H9 (cell line): ENCODE measurements around the gene ABLIM3. TPM values are rescaled to one million over a fixed set of nuclear protein-coding genes. Genes with fewer than 3 reads are reported as not detected.

Source experiments
- DNase-seq: peaks from one replicate; pipeline ENCODE4 v3.0.0-alpha.2; 2017
- H2AFZ ChIP-seq: one replicate; pipeline ENCODE4 v1.6.1; 2013; ENCODE audit warnings: mild to moderate bottlenecking, low read length, control low read depth, moderate library complexity
- H2AK5ac ChIP-seq: 2 replicates; pipeline ENCODE4 v1.6.1; 2013; ENCODE audit warnings: low read length, control low read depth, mixed read lengths; ENCODE audit not compliant: insufficient read length
- H2BK120ac ChIP-seq: one replicate; pipeline ENCODE4 v1.6.1; 2013; ENCODE audit warnings: low read depth, mild to moderate bottlenecking, low read length, control low read depth, inconsistent platforms; ENCODE audit not compliant: poor library complexity, severe bottlenecking
- H2BK12ac ChIP-seq: 2 replicates; pipeline ENCODE4 v1.6.1; 2013; ENCODE audit warnings: low read length, control low read depth, mixed read lengths, low read depth; ENCODE audit not compliant: insufficient read length
- H2BK15ac ChIP-seq: 2 replicates; pipeline ENCODE4 v1.6.1; 2013; ENCODE audit warnings: low read depth, low read length, control low read depth
- H2BK20ac ChIP-seq: one replicate; pipeline ENCODE4 v1.6.1; 2013; ENCODE audit warnings: low read depth, mild to moderate bottlenecking, low read length, control low read depth, inconsistent platforms; ENCODE audit not compliant: poor library complexity, severe bottlenecking
- H2BK5ac ChIP-seq: 2 replicates; pipeline ENCODE4 v1.6.1; 2013; ENCODE audit warnings: low read length, control low read depth, mixed read lengths; ENCODE audit not compliant: insufficient read length
- H3K14ac ChIP-seq: 2 replicates; pipeline ENCODE4 v1.6.1; 2013; ENCODE audit warnings: low read length, control low read depth; ENCODE audit not compliant: insufficient read depth
- H3K18ac ChIP-seq: 2 replicates; pipeline ENCODE4 v1.6.1; 2013; ENCODE audit warnings: low read depth, mild to moderate bottlenecking, mixed read lengths, low read length, control low read depth; ENCODE audit not compliant: insufficient read length
- H3K23ac ChIP-seq: 2 replicates; pipeline ENCODE4 v1.6.1; 2013; ENCODE audit warnings: low read length, control low read depth, mixed read lengths, low read depth; ENCODE audit not compliant: insufficient read length
- H3K23me2 ChIP-seq: 2 replicates; pipeline ENCODE4 v1.6.1; 2013; ENCODE audit warnings: low read depth, mild to moderate bottlenecking, mixed read lengths, low read length, control low read depth; ENCODE audit not compliant: insufficient read length, poor library complexity, severe bottlenecking
- H3K27ac ChIP-seq: 2 replicates; pipeline ENCODE4 v1.5.1; 2013; ENCODE audit warnings: low read length, control low read depth, mixed read lengths, low read depth; ENCODE audit not compliant: insufficient read length
- H3K27me3 ChIP-seq: 2 replicates; pipeline ENCODE4 v1.6.1; 2013; ENCODE audit warnings: low read length, control low read depth, inconsistent platforms; ENCODE audit not compliant: insufficient read depth
- H3K4ac ChIP-seq: 2 replicates; pipeline ENCODE4 v1.6.1; 2013; ENCODE audit warnings: low read depth, mild to moderate bottlenecking, control low read depth, inconsistent platforms, low read length, moderate library complexity
- H3K4me1 ChIP-seq: 2 replicates; pipeline ENCODE4 v1.6.1; 2013; ENCODE audit warnings: low read length, control low read depth, inconsistent platforms; ENCODE audit not compliant: insufficient read depth
- H3K4me2 ChIP-seq: 2 replicates; pipeline ENCODE4 v1.6.1; 2013; ENCODE audit warnings: low read length, control low read depth, mixed read lengths; ENCODE audit not compliant: insufficient read length, insufficient read depth
- H3K56ac ChIP-seq: 2 replicates; pipeline ENCODE4 v1.6.1; 2013; ENCODE audit warnings: low read depth, mild to moderate bottlenecking, mixed read lengths, low read length, control low read depth; ENCODE audit not compliant: insufficient read length
- H3K79me1 ChIP-seq: 2 replicates; pipeline ENCODE4 v1.6.1; 2013; ENCODE audit warnings: low read depth, mild to moderate bottlenecking, moderate library complexity, low read length, control low read depth, inconsistent platforms; ENCODE audit not compliant: insufficient read depth, poor library complexity, severe bottlenecking
- H3K79me2 ChIP-seq: 2 replicates; pipeline ENCODE4 v1.6.1; 2013; ENCODE audit warnings: low read length, control low read depth, inconsistent platforms; ENCODE audit not compliant: insufficient read depth
- H3K9ac ChIP-seq: 2 replicates; pipeline ENCODE4 v1.6.1; 2013; ENCODE audit warnings: low read length, control low read depth, mixed read lengths; ENCODE audit not compliant: insufficient read length; ENCODE audit errors: extremely low read depth
- H3K9me3 ChIP-seq: one replicate; pipeline ENCODE4 v1.6.1; 2013; ENCODE audit warnings: low read depth, low read length, inconsistent platforms; ENCODE audit not compliant: control insufficient read depth
- H3T11ph ChIP-seq: one replicate; pipeline ENCODE4 v1.6.1; 2013; ENCODE audit warnings: mild to moderate bottlenecking, low read length, control low read depth, inconsistent platforms
- H4K20me1 ChIP-seq: one replicate; pipeline ENCODE4 v1.6.1; 2013; ENCODE audit not compliant: control insufficient read depth, insufficient read length, insufficient read depth
- H4K5ac ChIP-seq: 2 replicates; pipeline ENCODE4 v1.6.1; 2013; ENCODE audit warnings: low read depth, mild to moderate bottlenecking, mixed read lengths, low read length, control low read depth; ENCODE audit not compliant: insufficient read length
- H4K8ac ChIP-seq: replicated peaks from 2 replicates; pipeline ENCODE4 v1.6.1; 2013; ENCODE audit warnings: low read length, control low read depth, mixed read lengths, low read depth; ENCODE audit not compliant: insufficient read length
- H4K91ac ChIP-seq: 2 replicates; pipeline ENCODE4 v1.6.1; 2013; ENCODE audit warnings: low read depth, mild to moderate bottlenecking, moderate library complexity, mixed read lengths, low read length, control low read depth; ENCODE audit not compliant: insufficient read length
- H3K27ac Mint-ChIP-seq, 3 experiments: 2 replicates in 2 of 3; 3 replicates in 1 of 3; pipeline ENCODE4 v1.8.0; 2020 to 2021; ENCODE audit warnings: mixed read lengths in 3 of 3, mild to moderate bottlenecking in 1 of 3, moderate library complexity in 1 of 3
- H3K27me3 Mint-ChIP-seq: 2 replicates; pipeline ENCODE4 v1.8.0; 2021; ENCODE audit warnings: low read depth, mild to moderate bottlenecking, moderate library complexity, mixed read lengths
- H3K36me3 Mint-ChIP-seq, 3 experiments: 2 replicates in 2 of 3; 3 replicates in 1 of 3; pipeline ENCODE4 v1.8.0; 2020 to 2021; ENCODE audit warnings: low read depth in 3 of 3, mixed read lengths in 3 of 3; ENCODE audit not compliant: insufficient read depth in 1 of 3
- H3K4me1 Mint-ChIP-seq, 2 experiments: 2 replicates each; pipeline ENCODE4 v1.8.0; 2020; ENCODE audit warnings: mixed read lengths in 2 of 2
- H3K4me3 Mint-ChIP-seq, 2 experiments: 2 replicates in 1 of 2; 3 replicates in 1 of 2; pipeline ENCODE4 v1.8.0; 2020 to 2021; ENCODE audit warnings: mild to moderate bottlenecking in 2 of 2, mixed read lengths in 2 of 2, moderate library complexity in 1 of 2
- H3K9me3 Mint-ChIP-seq, 2 experiments: 2 replicates in 1 of 2; 3 replicates in 1 of 2; pipeline ENCODE4 v1.8.0; 2020; ENCODE audit warnings: mild to moderate bottlenecking in 2 of 2, mixed read lengths in 2 of 2, moderate library complexity in 1 of 2
- WGBS: extraction: QIAGEN DNeasy Blood & Tissue Kit; methylation state at CpG from one replicate; pipeline ENCODE4 v1.1.7; 2013; ENCODE audit warnings: missing lambda C conversion rate, low lambda C conversion rate, mixed read lengths; ENCODE audit not compliant: insufficient read length; ENCODE audit errors: extremely low coverage; 5-methylcytosine and 5-hydroxymethylcytosine counted together
- total RNA-seq: library from RNA; stranded (reverse); gene quantifications from 2 replicates; pipeline ENCODE4 v1.2.1, GENCODE V29; 2021
- TF ChIP-seq, protein P1 (sequence below): fragments of 200-600 bp; sonication (generic); conservative IDR thresholded peaks from 3 replicates; pipeline ENCODE4 v1.8.0; 2021; ENCODE audit warnings: antibody characterized with exemption, mild to moderate bottlenecking

ABLIM3 gene
- total RNA-seq, 1 experiment from 2014 or later: 0.20 TPM

DNA sequence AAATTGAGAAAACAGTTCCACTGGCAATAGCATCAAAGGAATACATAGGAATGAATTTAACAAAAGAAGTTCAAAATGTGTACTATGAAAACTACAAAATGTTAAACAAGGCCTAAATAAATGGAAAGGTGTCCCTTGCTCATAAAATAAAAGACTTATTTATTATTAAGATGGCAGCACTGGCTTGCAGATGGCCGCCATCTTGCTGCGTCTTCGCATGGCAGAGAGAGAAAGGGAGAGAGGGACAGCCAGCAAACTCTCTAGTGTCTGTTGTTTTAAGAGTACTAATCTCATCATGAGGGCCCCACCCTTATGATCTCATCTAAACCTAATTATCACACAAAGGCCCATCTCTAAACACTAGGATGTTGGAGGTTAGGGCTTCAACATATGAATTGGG is 47.1 kb downstream of the ABLIM3 start:
- Mint-ChIP-seq H3K4me1 (peaks cover 2 to 7% of the 10 kb centered on the region in 2 experiments; a peak in 3 of 4 replicates), H3K27ac (no peak overlapping the region), H3K9me3 (no peaks in the 10 kb centered on the region), H3K36me3 (no peaks in the 10 kb centered on the region), H3K4me3 (no peak overlapping the region), H3K27me3 (no peaks in the 10 kb centered on the region)
- H2AFZ ChIP-seq: no peak overlapping the region
- no peak overlapping the region for H3K4me2 ChIP-seq
- no peak overlapping the region for H2BK15ac ChIP-seq
- no peak overlapping the region for H2BK5ac ChIP-seq
- no peaks in the 10 kb centered on the region for H3K23me2 ChIP-seq
- H4K5ac ChIP-seq: no peak overlapping the region
- no peaks in the 10 kb centered on the region for H3K9me3 ChIP-seq
- H3K23ac ChIP-seq: no peak overlapping the region
- H3K79me2 ChIP-seq: no peaks in the 10 kb centered on the region
- H3K4ac ChIP-seq: no peak overlapping the region
- H4K20me1 ChIP-seq: no peaks in the 10 kb centered on the region
- H3T11ph ChIP-seq: no peak overlapping the region
- no peak overlapping the region for H4K8ac ChIP-seq
- H3K18ac ChIP-seq: no peak overlapping the region
- no CpG with 5 or more reads among the region's 3 CpGs for WGBS
- H3K56ac ChIP-seq: no peak overlapping the region
- H2BK12ac ChIP-seq: no peak overlapping the region
- no peak overlapping the region for H4K91ac ChIP-seq
- H3K79me1 ChIP-seq: no peaks in the 10 kb centered on the region
- no peak overlapping the region for H3K9ac ChIP-seq
- no peak for DNase-seq
- H2BK120ac ChIP-seq: no peak overlapping the region
- no peak overlapping the region for H3K14ac ChIP-seq
- no peak overlapping the region for H2BK20ac ChIP-seq
- no peak overlapping the region for H2AK5ac ChIP-seq
- no peak overlapping the region for H3K27ac ChIP-seq
- TF ChIP-seq, protein P1, sequence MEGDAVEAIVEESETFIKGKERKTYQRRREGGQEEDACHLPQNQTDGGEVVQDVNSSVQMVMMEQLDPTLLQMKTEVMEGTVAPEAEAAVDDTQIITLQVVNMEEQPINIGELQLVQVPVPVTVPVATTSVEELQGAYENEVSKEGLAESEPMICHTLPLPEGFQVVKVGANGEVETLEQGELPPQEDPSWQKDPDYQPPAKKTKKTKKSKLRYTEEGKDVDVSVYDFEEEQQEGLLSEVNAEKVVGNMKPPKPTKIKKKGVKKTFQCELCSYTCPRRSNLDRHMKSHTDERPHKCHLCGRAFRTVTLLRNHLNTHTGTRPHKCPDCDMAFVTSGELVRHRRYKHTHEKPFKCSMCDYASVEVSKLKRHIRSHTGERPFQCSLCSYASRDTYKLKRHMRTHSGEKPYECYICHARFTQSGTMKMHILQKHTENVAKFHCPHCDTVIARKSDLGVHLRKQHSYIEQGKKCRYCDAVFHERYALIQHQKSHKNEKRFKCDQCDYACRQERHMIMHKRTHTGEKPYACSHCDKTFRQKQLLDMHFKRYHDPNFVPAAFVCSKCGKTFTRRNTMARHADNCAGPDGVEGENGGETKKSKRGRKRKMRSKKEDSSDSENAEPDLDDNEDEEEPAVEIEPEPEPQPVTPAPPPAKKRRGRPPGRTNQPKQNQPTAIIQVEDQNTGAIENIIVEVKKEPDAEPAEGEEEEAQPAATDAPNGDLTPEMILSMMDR: no peak
- H3K27me3 ChIP-seq: no peaks in the 10 kb centered on the region
- no peaks in the 10 kb centered on the region for H3K4me1 ChIP-seq
